Measurements from ENCODE around the gene TSPAN17.

TSPAN17 gene

DNA sequence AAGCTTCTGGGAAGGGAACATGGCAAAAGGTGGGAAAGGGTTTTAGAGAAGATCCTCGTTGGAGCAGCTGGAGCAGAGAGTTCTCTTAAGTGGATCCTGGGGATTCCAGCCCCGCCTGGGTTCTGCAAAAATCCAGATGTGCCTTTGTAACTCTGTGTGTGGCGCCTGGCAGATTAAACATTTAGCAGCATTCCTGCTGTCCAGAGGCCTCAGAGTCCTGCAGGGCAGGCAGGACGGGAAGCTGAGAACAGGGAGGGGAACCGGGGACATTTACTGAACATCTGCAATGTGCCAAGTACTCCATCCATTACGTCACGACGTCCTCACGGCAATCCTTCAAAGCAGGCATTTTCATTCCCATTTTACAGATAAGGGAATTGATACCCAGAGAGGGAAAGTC lies 10.9 kb upstream of the TSPAN17 start:
- Histone ChIP-seq H3K36me3 (no peaks in the 10 kb centered on the region), H3K4me3 (ENCODE audit: low read depth, low read length) (no peak overlapping the region), H3K4me1 (no peaks in the 10 kb centered on the region), H3K9me3 (no peaks in the 10 kb centered on the region), H3K27me3 (no peaks in the 10 kb centered on the region)
- TF ChIP-seq, protein P1, sequence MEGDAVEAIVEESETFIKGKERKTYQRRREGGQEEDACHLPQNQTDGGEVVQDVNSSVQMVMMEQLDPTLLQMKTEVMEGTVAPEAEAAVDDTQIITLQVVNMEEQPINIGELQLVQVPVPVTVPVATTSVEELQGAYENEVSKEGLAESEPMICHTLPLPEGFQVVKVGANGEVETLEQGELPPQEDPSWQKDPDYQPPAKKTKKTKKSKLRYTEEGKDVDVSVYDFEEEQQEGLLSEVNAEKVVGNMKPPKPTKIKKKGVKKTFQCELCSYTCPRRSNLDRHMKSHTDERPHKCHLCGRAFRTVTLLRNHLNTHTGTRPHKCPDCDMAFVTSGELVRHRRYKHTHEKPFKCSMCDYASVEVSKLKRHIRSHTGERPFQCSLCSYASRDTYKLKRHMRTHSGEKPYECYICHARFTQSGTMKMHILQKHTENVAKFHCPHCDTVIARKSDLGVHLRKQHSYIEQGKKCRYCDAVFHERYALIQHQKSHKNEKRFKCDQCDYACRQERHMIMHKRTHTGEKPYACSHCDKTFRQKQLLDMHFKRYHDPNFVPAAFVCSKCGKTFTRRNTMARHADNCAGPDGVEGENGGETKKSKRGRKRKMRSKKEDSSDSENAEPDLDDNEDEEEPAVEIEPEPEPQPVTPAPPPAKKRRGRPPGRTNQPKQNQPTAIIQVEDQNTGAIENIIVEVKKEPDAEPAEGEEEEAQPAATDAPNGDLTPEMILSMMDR (IDR thresholded peaks at IDR 0.05; ENCODE audit: low read depth, low read length): no peak
- DNase-seq: no peak

DNA sequence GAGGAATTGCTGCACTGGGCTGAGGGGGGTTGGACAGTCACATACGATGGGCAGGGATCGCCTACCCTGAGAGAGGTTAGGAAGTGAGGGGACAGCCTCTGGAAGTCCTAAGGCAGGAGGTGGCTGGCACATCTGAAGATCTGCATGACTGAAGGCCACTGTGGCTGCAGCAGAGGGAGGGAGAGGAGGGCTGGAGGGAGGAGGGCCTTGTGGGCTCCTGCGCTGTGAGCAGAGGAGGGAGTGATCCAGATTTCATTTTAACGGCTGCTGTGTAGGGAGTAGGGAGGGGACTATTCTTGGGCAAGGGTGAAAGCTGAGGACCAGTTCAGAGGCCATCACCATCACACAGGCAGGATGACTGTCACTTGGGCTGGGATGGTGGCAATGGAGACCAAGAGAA lies 9.7 kb upstream of the TSPAN17 start:
- Histone ChIP-seq H3K4me1 (no peaks in the 10 kb centered on the region), H3K9me3 (no peaks in the 10 kb centered on the region), H3K4me3 (ENCODE audit: low read depth, low read length) (no peak overlapping the region), H3K27me3 (no peaks in the 10 kb centered on the region), H3K36me3 (no peaks in the 10 kb centered on the region)
- TF ChIP-seq, protein P1 (IDR thresholded peaks at IDR 0.05; ENCODE audit: low read depth, low read length): no peak
- no peak for DNase-seq

DNA sequence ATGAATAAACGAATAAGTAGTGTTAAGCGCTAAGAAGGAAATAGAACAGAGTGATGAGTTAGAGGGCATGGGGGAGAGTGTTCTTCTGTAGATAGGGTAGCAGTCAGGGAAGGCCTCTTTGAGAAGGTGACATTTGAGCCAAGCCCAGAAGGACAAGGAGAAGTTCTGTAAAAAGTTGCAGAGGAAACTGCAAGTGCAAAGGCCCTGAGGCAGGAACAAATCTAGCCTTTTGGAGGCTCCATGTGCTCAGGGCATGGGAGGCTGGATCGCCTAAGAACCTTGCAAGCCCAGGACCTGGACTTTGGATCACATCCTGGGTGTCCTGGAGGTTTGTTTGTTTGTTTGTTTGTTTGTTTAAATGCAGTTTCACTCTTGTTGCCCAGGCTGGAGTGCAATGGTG lies 8.8 kb upstream of the TSPAN17 start:
- no peak for DNase-seq
- no peak overlapping the region for H3K4me3 ChIP-seq (ENCODE audit: low read depth, low read length)
- TF ChIP-seq, protein P1 (IDR thresholded peaks at IDR 0.05; ENCODE audit: low read depth, low read length): no peak
- H3K9me3 ChIP-seq: no peaks in the 10 kb centered on the region
- no peaks in the 10 kb centered on the region for H3K36me3 ChIP-seq
- H3K4me1 ChIP-seq: no peaks in the 10 kb centered on the region
- no peaks in the 10 kb centered on the region for H3K27me3 ChIP-seq

DNA sequence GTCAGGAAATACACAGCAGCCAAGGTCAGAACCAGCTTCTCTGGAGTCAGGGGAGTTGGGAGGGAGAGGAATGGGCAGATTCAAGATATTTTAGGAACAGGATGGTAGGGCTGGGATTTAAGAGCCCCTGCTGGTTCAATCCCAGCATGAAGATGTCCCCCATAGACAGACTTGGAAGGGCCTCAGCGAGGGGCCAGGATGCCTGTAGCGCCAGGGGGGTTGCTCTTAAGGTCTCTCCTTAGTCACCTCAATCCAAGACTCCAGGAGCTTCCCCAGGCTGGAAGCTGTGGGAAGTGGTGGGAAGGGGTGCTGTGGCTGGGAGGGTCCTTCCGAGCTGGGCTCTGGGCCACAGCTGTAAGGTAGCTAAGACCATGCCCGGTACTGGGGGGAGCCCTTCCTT lies 8.1 kb upstream of the TSPAN17 start:
- TF ChIP-seq, protein P1 (IDR thresholded peaks at IDR 0.05; ENCODE audit: low read depth, low read length): no peak
- no peaks in the 10 kb centered on the region for H3K4me1 ChIP-seq

DNA sequence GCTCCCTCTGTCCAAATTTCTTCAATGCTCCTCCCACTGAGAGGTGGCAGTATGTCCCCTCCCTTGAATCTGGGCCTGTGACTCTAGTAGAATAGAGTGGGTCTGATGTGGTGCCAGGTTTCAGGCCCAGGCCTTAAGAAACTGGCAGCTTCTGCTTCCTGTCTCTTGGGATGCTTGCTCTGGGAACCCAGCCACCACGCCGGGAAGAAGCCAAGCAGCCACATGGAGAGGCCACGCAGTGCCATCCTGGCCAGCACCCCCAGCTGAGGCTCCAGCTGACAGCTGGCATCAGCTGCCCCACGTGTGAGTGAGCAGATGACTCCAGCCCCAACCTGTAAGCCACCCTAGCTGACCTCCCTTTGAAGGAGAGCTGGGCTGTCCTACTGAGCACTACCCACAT lies 7.3 kb upstream of the TSPAN17 start:
- Histone ChIP-seq H3K27me3 (no peaks in the 10 kb centered on the region), H3K4me1 (no peaks in the 10 kb centered on the region), H3K9me3 (no peaks in the 10 kb centered on the region), H3K4me3 (ENCODE audit: low read depth, low read length) (no peak overlapping the region), H3K36me3 (no peaks in the 10 kb centered on the region)
- DNase-seq: no peak
- TF ChIP-seq, protein P1 (IDR thresholded peaks at IDR 0.05; ENCODE audit: low read depth, low read length): no peak

More for the DNA sequence above, 8.1 kb upstream of the TSPAN17 start:
- no peak for DNase-seq
- no peaks in the 10 kb centered on the region for H3K27me3 ChIP-seq
- no peaks in the 10 kb centered on the region for H3K9me3 ChIP-seq
- H3K4me3 ChIP-seq (ENCODE audit: low read depth, low read length): no peak overlapping the region
- no peaks in the 10 kb centered on the region for H3K36me3 ChIP-seq

DNA sequence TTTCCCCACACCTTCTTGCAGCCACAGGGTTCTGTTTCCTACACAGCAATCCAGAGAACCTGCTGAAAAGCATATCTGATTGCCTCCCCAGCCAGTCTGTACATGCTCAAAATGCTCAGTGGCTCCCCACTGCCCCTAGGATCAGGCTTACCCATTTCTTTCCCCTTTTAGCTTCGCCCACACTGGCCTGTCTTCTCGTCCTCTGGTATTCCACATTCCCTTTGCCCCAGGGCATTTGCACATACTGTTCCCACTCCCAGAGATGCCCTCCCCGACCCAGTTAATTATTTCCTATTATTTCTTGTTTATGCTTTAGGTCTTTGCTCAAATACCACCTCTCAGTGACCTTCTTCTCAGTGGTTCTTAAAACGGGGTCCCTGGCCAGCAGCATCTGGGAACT lies 6.7 kb upstream of the TSPAN17 start:
- TF ChIP-seq, protein P1 (IDR thresholded peaks at IDR 0.05; ENCODE audit: low read depth, low read length): no peak
- DNase-seq: no peak
- Histone ChIP-seq H3K4me1 (no peaks in the 10 kb centered on the region), H3K27me3 (no peaks in the 10 kb centered on the region), H3K4me3 (ENCODE audit: low read depth, low read length) (no peak overlapping the region), H3K36me3 (no peaks in the 10 kb centered on the region), H3K9me3 (no peaks in the 10 kb centered on the region)

Data from BE2C (cell line).